Activated CD8-positive, alpha-beta memory T cell treated with anti-CD3 and anti-CD28 coated beads, Interleukin-2, amount 50 U/mL, for 48 hours (primary cell): Measurements from ENCODE around the gene PLA2G2D.

Experiments used
- DNase-seq: peaks from one replicate; pipeline ENCODE4 v3.0.0-alpha.2; 2020

The PLA2G2D gene

GRCh38 chr1:20112279-20113000 lies 6.9 kb downstream of the PLA2G2D start:
- no peak for DNase-seq

- DNase-seq: no peak
Observed at GRCh38 chr1:20111452-20111851, 7.9 kb downstream of the PLA2G2D start.

- no peak for DNase-seq
Observed at GRCh38 chr1:20110679-20111078, 8.7 kb downstream of the PLA2G2D start.

- DNase-seq: no peak
Observed at GRCh38 chr1:20109223-20109856, 10.0 kb downstream of the PLA2G2D start.

- no peak for DNase-seq
Observed at GRCh38 chr1:20108366-20109123, 10.8 kb downstream of the PLA2G2D start.

- no peak for DNase-seq
Observed at GRCh38 chr1:20107796-20108195, 11.5 kb downstream of the PLA2G2D start.

GRCh38 chr1:20107351-20107750 lies 12.0 kb downstream of the PLA2G2D start:
- DNase-seq: no peak

- DNase-seq: no peak
Observed at GRCh38 chr1:20105856-20106255, 13.5 kb downstream of the PLA2G2D start.

- no peak for DNase-seq
Observed at GRCh38 chr1:20102875-20103274, 16.5 kb downstream of the PLA2G2D start.

- peak; percentile 54 for DNase-seq
Observed at GRCh38 chr1:20100632-20101355, 18.5 kb downstream of the PLA2G2D start.

- no peak for DNase-seq
Observed at GRCh38 chr1:20099533-20099932, 19.8 kb downstream of the PLA2G2D start.

- no peak for DNase-seq
Observed at GRCh38 chr1:20096840-20097447, 22.4 kb downstream of the PLA2G2D start.

- no peak for DNase-seq
Observed at GRCh38 chr1:20095564-20096434, 23.5 kb downstream of the PLA2G2D start.

- no peak for DNase-seq
Observed at GRCh38 chr1:20093940-20094391, 25.4 kb downstream of the PLA2G2D start.

- DNase-seq: no peak
Observed at GRCh38 chr1:20093303-20093702, 26.0 kb downstream of the PLA2G2D start.

GRCh38 chr1:20090641-20091040 lies 28.7 kb downstream of the PLA2G2D start:
- DNase-seq: no peak

GRCh38 chr1:20090119-20090518 lies 29.2 kb downstream of the PLA2G2D start:
- no peak for DNase-seq

- DNase-seq: no peak
Observed at GRCh38 chr1:20089328-20090077, 29.8 kb downstream of the PLA2G2D start.

GRCh38 chr1:20087668-20088067 lies 31.7 kb downstream of the PLA2G2D start:
- DNase-seq: no peak

- DNase-seq: no peak
Observed at GRCh38 chr1:20086800-20087199, 32.5 kb downstream of the PLA2G2D start.
